ELF-1 (cell line): ENCODE measurements around the gene ACKR3.

Source experiments
- DNase-seq: peaks from one replicate; pipeline ENCODE4 v3.0.0-alpha.2; 2016; ENCODE audit warnings: low read depth, low spot score

Gene ACKR3

GRCh38 chr2:236608188-236608525 lies 38.5 kb downstream of the ACKR3 start:
- DNase-seq, result no peak

DNA sequence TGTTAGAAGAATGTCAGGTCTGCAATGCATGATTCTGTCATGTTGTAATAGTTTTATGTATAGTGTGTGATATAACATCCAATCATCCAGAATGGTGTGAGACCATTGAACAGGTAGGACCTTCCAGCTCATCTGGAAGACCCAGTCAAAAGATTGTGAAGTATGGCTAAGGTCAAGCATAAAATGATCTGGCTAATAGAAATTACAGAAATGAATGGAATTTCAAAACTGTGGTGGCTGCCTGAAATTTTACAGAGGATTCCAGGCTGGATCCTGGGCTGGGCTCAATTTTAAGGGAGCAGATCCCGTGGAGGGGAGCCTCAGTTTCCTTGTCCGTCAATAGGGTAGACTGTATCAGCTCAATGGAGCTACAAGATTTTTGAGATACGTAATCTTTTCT lies 39.1 kb downstream of the ACKR3 start:
- DNase-seq, result no peak

GRCh38 chr2:236610991-236611821 lies 41.6 kb downstream of the ACKR3 start:
- no peak for DNase-seq

- DNase-seq, result peak; percentile 53
Measured at GRCh38 chr2:236612737-236613136, 43.1 kb downstream of the ACKR3 start.

GRCh38 chr2:236613612-236614011 lies 44.0 kb downstream of the ACKR3 start:
- no peak for DNase-seq

DNA sequence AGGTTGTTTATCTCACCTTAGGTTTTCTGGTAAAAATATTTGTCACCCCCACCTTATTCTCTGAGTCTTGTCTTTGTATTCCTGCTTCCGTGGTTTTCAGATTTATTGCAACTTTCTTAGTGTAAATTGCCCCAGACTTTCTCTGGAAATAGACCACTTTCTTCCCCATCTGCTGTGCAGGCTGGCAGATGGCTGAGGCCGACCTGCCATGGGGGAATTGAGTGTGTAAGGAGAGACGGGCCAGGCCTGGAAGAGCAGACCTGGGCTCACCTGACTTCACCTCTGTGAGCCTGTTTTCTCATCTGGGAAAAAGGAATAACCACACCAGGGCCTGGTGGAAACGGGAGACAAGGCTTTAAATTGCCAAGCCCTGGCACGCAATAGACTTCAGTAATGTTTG lies 44.9 kb downstream of the ACKR3 start:
- DNase-seq, result no peak

- DNase-seq, result no peak
Measured at GRCh38 chr2:236616031-236616430, 46.4 kb downstream of the ACKR3 start.

- no peak for DNase-seq
Measured at GRCh38 chr2:236616624-236617023, 47.0 kb downstream of the ACKR3 start.

- peak; percentile 50 for DNase-seq
Measured at GRCh38 chr2:236617221-236617737, 47.7 kb downstream of the ACKR3 start.

DNA sequence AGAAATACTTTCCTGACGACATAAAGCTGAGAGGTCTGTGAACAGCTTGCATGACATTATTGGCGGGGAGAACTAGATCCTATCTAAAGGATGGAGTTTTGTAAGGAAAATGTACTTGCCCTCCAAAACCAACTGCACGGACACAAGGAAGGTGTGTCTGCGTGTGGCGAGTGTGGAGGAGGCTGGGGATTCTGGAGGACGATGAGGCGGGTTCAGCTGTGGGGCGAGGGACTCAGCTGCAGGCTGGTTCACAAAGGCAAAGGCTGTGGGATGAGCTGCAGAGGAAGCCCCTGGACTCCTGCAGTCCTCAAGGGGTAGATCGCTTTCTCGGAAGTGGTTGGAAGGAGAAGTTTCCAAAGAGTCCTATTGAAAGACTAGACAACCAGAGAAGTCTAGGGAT lies 48.2 kb downstream of the ACKR3 start:
- no peak for DNase-seq

DNA sequence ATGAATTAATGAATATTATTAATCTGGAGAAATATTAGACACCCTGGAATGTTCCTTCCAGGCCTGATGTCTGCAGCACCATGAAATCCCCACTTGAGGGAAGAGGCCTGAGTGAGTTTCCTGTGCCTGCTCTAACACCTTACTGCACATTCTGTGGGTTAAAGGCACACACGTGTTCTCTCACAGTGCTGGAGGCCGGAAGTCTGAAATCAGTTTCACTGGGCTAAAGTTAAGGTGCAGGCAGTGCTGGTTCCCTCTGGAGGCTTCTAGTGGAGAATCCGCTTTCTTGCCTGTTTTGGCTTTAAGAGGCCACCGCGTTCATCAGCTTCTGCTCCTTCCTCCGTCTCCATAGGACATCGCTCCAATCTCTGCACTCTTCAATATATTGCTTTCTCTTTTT lies 48.7 kb downstream of the ACKR3 start:
- DNase-seq, result no peak

GRCh38 chr2:236619910-236620612 lies 50.4 kb downstream of the ACKR3 start:
- no peak for DNase-seq

GRCh38 chr2:236621786-236622185 lies 52.2 kb downstream of the ACKR3 start:
- no peak for DNase-seq

GRCh38 chr2:236622201-236622600 lies 52.6 kb downstream of the ACKR3 start:
- no peak for DNase-seq

- no peak for DNase-seq
Measured at GRCh38 chr2:236622660-236623059, 53.0 kb downstream of the ACKR3 start.

DNA sequence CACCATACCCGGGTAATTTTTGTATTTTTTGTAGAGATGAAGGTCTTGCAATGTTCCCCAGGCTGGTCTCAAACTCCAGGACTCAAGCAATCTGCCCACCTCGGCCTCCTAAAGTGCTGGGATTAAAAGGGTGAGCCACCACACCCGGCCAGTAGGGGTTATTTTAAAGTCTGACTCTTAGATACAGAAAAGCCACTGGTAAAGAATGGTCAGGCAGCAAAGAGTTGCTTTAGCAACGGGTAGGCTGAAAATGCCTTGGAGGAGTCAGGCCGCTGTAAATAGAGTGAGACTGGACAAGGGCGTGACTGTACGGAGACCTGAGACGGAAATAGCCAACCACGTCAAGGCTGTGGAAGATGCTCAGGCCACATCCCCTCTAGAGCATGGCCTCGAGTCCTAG lies 54.2 kb downstream of the ACKR3 start:
- peak; percentile 23 for DNase-seq

DNA sequence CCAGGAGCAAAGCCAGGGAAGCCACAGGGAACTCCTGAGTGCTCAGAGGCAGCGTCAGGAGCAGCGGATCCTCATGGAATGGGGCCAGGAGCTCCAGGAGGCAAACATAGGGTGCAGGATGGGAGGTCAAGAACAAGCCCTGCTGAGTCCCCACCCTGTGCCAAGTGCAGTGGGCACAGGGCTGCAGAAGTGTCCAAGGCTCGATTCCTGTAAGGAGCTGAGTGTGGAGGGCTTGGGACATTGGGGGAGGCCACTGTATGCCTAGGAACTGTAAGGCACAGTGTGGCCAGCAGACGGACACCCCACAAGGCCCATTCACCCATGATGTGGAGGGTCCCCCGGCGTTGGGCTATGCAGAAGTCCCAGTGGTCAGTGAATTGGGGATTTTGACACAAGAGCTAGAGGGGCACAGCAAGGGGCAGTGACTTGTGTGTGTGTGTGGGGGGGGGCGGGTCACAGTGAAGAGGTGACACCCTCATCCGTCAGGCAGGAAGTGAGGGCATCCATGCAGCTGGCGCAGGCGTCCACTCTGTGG lies 55.6 kb downstream of the ACKR3 start:
- DNase-seq, result no peak

GRCh38 chr2:236626391-236627150 lies 56.9 kb downstream of the ACKR3 start:
- no peak for DNase-seq

DNA sequence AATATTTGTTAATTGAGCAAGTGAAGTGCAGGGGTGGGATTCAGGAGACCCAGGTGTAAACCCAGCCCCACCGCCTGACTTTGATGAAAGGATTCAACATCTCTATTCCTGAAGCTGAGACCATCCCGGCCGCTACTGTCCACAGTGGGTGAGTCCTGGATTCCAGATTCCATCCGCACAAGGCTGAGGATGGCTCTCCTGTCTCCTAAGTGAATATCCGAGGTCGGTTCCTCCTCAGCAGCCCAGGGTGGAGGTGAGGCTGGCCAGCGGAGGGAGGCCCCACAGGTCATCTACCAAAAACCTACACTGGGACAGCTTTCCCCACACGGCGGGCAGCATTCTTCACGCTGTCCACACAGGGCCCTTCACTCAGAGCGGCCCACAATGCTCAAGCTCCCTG lies 57.6 kb downstream of the ACKR3 start:
- DNase-seq, result no peak

- DNase-seq, result no peak
Measured at GRCh38 chr2:236627841-236628240, 58.2 kb downstream of the ACKR3 start.

GRCh38 chr2:236628256-236628901 lies 58.8 kb downstream of the ACKR3 start:
- DNase-seq, result no peak
